ENCODE results near the gene ERN1. TPM values are rescaled to one million over a fixed set of nuclear protein-coding genes. Genes with fewer than 3 reads are reported as not detected.

ERN1 gene
- total and polyA plus RNA-seq, 2 donors (not counting 1 experiment from before 2014, with no cell fraction given), result 3.3 to 11.7 TPM

DNA sequence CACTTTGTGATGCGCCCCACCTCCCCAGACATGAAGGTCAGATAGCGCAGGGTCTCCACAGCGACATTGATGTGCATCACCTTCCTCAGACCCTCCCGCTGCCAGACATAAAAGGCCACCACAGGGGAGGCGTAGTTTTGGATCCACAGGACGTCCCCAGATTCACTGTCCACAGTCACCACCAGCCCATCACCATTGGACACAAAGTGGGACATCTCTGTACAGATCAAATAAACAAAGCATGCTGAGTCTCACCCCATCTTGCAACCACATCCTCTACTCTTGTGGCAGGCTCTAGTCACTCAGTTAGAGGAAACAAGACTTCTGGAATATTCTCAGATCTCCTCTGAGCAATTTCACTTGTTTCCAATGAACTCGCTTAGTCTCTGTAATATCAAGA, 63.2 kb downstream of the ERN1 start:
- Histone ChIP-seq H3K4me1 (ENCODE audit: control insufficient read depth, extremely low read depth, insufficient read depth, low read length) (no peaks in the 10 kb centered on the region), H3K4me2 (ENCODE audit: extremely low read depth, insufficient read depth, low read length) (no peak overlapping the region), H4K20me1 (ENCODE audit: control insufficient read depth, extremely low read depth, insufficient read depth, low read length) (no peaks in the 10 kb centered on the region), H3K9me3 (ENCODE audit: control insufficient read depth, insufficient read depth, low read depth, low read length) (no peaks in the 10 kb centered on the region), H3K27me3 (ENCODE audit: control insufficient read depth, insufficient read depth, low read length) (no peaks in the 10 kb centered on the region), H3K27ac (ENCODE audit: insufficient read depth, low read length) (no peak overlapping the region), H3K79me2 (ENCODE audit: control insufficient read depth, insufficient read depth, low read length) (no peaks in the 10 kb centered on the region), H3K36me3 (ENCODE audit: control insufficient read depth, insufficient read depth, low read length) (peaks cover 2% of the 10 kb centered on the region), H3K9ac (ENCODE audit: insufficient read depth, low read length) (no peak overlapping the region), H3K4me3 (replicated peaks in 1 of 4; ENCODE audit: control extremely low read depth in 1 of 4, insufficient read depth in 1 of 4, low read depth in 3 of 4, low read length in 4 of 4) (no peak overlapping the region), H2AFZ (ENCODE audit: low read length) (no peak overlapping the region)
- TF ChIP-seq, protein P1, sequence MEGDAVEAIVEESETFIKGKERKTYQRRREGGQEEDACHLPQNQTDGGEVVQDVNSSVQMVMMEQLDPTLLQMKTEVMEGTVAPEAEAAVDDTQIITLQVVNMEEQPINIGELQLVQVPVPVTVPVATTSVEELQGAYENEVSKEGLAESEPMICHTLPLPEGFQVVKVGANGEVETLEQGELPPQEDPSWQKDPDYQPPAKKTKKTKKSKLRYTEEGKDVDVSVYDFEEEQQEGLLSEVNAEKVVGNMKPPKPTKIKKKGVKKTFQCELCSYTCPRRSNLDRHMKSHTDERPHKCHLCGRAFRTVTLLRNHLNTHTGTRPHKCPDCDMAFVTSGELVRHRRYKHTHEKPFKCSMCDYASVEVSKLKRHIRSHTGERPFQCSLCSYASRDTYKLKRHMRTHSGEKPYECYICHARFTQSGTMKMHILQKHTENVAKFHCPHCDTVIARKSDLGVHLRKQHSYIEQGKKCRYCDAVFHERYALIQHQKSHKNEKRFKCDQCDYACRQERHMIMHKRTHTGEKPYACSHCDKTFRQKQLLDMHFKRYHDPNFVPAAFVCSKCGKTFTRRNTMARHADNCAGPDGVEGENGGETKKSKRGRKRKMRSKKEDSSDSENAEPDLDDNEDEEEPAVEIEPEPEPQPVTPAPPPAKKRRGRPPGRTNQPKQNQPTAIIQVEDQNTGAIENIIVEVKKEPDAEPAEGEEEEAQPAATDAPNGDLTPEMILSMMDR (conservative IDR thresholded peaks at IDR 0.05 in 1 of 2, IDR thresholded peaks at IDR 0.05 in 1 of 2; ENCODE audit: low read depth in 1 of 2, low read length in 2 of 2), result no peak
- no peak for DNase-seq (ENCODE audit: low read depth in 2 of 2)

DNA sequence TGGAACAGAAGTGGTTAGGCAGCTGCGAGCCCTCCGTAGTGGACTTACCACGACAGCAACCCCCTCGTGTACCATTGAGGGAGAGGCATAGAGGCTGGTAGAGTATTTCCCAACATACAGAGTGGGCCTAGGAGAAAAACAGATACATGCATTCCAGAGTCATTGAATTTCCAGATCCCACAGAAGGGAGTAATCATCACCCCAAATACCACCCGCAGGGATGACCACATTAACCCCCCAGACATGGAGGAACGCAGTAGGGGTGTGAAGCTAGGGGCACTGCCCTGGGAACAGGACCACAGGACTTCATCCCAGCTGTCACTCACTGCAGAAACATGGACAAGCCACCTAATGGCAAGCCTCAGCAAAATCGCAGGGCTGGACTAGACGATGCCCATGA, 64.8 kb downstream of the ERN1 start:
- Histone ChIP-seq H3K27me3 (ENCODE audit: control insufficient read depth, insufficient read depth, low read length) (no peaks in the 10 kb centered on the region), H4K20me1 (ENCODE audit: control insufficient read depth, extremely low read depth, insufficient read depth, low read length) (no peaks in the 10 kb centered on the region), H2AFZ (ENCODE audit: low read length) (no peak overlapping the region), H3K9ac (ENCODE audit: insufficient read depth, low read length) (no peak overlapping the region), H3K4me3 (replicated peaks in 1 of 4; ENCODE audit: control extremely low read depth in 1 of 4, insufficient read depth in 1 of 4, low read depth in 3 of 4, low read length in 4 of 4) (no peak overlapping the region), H3K36me3 (ENCODE audit: control insufficient read depth, insufficient read depth, low read length) (no peaks in the 10 kb centered on the region), H3K4me2 (ENCODE audit: extremely low read depth, insufficient read depth, low read length) (no peak overlapping the region), H3K4me1 (ENCODE audit: control insufficient read depth, extremely low read depth, insufficient read depth, low read length) (no peaks in the 10 kb centered on the region), H3K79me2 (ENCODE audit: control insufficient read depth, insufficient read depth, low read length) (no peaks in the 10 kb centered on the region), H3K9me3 (ENCODE audit: control insufficient read depth, insufficient read depth, low read depth, low read length) (no peaks in the 10 kb centered on the region), H3K27ac (ENCODE audit: insufficient read depth, low read length) (no peak overlapping the region)
- TF ChIP-seq EZH2 (IDR thresholded peaks at IDR 0.05; ENCODE audit: low read length, missing control alignments), result no peak
- TF ChIP-seq, protein P1 (conservative IDR thresholded peaks at IDR 0.05 in 1 of 2, IDR thresholded peaks at IDR 0.05 in 1 of 2; ENCODE audit: low read depth in 1 of 2, low read length in 2 of 2), result no peak
- DNase-seq (ENCODE audit: low read depth in 2 of 2), result no peak

DNA sequence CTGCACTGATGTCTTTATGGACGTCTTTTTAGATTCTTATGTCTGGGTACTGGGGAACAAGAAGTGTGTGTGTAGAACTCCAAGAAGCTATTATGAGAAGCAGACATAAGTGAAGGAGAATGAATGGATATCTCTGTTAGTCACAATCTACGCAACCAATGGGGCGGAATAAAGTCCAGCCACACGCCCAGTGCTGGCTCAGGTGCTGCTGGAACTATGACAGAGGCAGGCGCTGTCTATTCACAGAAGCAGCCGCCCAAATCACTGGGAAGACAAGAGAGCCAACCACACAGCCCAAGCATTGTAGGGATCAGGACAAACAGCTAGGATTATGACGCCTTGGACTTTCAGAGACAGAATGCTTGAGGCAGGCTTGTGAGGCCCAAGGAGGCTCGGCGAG, 65.6 kb downstream of the ERN1 start:
- H4K20me1 ChIP-seq (ENCODE audit: control insufficient read depth, extremely low read depth, insufficient read depth, low read length), result no peaks in the 10 kb centered on the region
- no peaks in the 10 kb centered on the region for H3K4me1 ChIP-seq (ENCODE audit: control insufficient read depth, extremely low read depth, insufficient read depth, low read length)
- no peaks in the 10 kb centered on the region for H3K9me3 ChIP-seq (ENCODE audit: control insufficient read depth, insufficient read depth, low read depth, low read length)
- no peaks in the 10 kb centered on the region for H3K27me3 ChIP-seq (ENCODE audit: control insufficient read depth, insufficient read depth, low read length)
- peak in 1 of 2 donors; percentile 48 for DNase-seq (ENCODE audit: low read depth in 2 of 2)
- no peaks in the 10 kb centered on the region for H3K36me3 ChIP-seq (ENCODE audit: control insufficient read depth, insufficient read depth, low read length)
- TF ChIP-seq, protein P1 (conservative IDR thresholded peaks at IDR 0.05 in 1 of 2, IDR thresholded peaks at IDR 0.05 in 1 of 2; ENCODE audit: low read depth in 1 of 2, low read length in 2 of 2), result no peak
- no peak for TF ChIP-seq EZH2 (IDR thresholded peaks at IDR 0.05; ENCODE audit: low read length, missing control alignments)
- H2AFZ ChIP-seq (ENCODE audit: low read length), result no peak overlapping the region
- no peak overlapping the region for H3K9ac ChIP-seq (ENCODE audit: insufficient read depth, low read length)
- no peak overlapping the region for H3K4me2 ChIP-seq (ENCODE audit: extremely low read depth, insufficient read depth, low read length)
- H3K27ac ChIP-seq (ENCODE audit: insufficient read depth, low read length), result no peak overlapping the region
- no peaks in the 10 kb centered on the region for H3K79me2 ChIP-seq (ENCODE audit: control insufficient read depth, insufficient read depth, low read length)
- H3K4me3 ChIP-seq (replicated peaks in 1 of 4; ENCODE audit: control extremely low read depth in 1 of 4, insufficient read depth in 1 of 4, low read depth in 3 of 4, low read length in 4 of 4), result no peak overlapping the region
